IPS-NIHi11 (cell line): ENCODE measurements around the gene AKIRIN1.
"Not testable (repeated sequence)": the region's sequence is repeated elsewhere in the genome, so short reads cannot be mapped to it uniquely, and the experiment has no call there.

Source experiments
- DNase-seq: peaks from one replicate; pipeline ENCODE4 v3.0.0; 2012; ENCODE audit warnings: mixed read lengths, low spot score

Gene AKIRIN1

DNA sequence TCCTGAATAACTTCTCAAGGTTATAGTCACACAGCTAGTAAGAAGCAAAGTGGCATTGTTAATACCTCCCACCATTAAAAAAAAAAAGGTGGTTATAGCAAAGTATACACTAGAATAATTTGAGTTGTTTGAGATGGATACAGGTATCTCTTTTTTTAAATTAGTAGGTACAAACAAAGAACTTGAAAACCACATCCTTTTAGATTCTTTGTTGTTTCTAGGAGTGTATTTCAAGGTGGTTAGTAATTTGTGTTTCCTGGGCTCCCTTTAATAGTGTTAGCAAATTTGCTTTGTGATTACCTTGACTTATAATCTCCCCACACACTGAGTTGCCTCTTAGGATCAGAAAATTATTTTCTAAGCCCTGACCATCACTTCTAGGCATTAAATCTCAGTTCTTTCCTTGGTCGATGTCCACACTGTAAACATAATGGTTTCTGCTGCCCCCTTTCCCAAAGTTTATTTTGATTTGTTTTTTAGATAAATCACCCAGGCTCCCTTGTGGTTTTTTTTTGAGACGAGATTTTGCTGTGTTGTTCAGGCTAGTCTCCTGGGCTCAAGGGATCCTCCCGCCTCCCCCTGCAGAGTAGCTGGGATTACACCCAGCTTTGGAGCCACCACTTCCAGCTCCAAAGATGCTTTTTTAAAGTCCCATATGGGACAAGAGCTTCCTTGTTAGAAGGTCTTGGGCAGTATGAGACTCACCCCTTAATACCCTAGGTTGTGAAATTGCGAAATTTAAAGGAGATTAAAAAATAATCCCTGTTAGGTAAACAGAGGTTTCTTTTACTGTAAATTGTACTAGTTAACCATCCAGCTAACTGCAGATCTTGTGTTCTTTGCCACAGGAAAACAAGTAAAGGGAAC, 6.2 kb downstream of the AKIRIN1 start:
- no peak for DNase-seq

GRCh38 chr1:38997901-38998190, 6.8 kb downstream of the AKIRIN1 start:
- no peak for DNase-seq

- DNase-seq: peak; percentile 14
Measured at GRCh38 chr1:39001516-39002421, 10.7 kb downstream of the AKIRIN1 start.

DNA sequence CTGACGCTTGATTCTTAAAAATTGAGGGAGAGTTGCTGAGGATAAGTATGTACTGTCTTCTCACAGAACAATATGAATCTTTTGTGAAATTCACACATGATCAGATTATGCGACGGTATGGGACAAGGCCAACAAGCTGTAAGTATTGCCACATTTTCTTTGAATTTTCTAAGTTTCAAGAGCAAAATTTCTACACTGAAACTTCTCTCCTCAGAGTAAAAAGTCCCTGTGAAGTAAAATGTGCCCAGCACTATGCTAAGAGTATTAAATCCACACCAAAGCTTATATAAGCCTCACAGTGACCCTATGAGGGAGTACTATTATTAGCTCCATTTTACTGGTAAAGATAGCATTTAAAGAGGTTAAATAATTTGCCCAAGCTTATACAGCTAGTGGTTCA, 12.2 kb downstream of the AKIRIN1 start:
- DNase-seq: no peak

GRCh38 chr1:39003794-39004193, 12.7 kb downstream of the AKIRIN1 start:
- DNase-seq: no peak

DNA sequence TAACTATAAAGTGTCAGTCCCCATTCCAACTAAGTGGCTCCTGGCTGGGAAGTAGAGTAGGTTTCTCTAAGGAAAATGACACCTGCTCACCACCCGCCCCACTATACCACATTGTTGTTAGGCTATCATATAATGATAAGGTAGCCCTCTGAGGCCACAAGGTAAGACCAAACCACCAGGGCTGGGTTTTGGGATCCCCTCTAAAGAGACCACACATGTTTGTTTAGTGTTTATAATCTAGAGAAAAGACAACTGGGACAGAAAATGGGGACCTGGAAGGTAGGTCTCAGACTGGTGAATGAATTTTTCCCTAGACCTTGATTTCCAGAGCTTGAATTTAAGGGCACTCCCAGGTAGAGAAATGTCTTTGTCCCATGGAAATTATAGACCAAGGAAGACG, 15.2 kb downstream of the AKIRIN1 start:
- no peak for DNase-seq

DNA sequence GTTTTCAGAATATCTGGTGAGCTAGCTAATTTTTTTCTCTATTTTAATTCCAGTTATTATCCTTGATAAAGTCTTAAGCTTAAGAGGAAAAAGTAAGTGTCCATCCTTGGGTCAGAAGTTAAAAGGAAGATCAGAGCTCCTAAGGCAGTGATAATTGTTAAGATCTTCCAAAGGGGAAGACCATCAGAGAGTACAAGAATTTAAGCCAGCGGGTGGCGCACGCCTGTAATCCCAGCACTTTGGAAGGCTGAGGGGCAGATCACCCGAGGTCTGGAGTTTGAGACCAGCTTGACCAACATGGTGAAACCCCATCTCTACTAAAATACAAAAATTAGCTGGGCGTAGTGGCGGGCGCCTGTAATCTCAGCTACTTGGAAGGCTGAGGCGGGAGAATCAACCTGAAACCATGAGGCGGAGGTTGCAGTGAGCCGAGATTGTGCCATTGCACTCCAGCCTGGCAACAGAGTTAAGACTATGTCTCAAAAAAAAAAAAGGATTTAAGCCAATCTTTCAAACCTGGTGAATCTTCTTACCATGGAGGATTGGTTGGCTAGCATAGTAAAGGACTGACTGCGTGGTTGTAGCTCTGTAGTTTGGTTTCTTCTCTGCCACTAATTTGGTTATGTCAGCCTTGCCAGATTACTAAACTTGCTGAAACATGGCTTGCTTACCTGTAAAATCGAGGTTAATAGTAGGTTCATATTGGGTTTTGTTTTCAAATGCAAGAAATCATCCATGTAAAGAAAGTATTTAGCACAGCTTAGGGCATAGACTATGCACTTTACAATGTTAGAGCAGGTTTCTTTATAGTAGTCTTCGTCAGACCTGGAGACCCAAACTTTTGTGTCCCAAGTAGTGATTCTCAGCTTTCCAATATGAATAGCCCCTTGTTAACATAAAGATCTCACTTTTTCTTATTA, 15.9 kb downstream of the AKIRIN1 start:
- no peak for DNase-seq

GRCh38 chr1:39014956-39015355, 23.9 kb downstream of the AKIRIN1 start:
- not testable (repeated sequence) for DNase-seq

DNA sequence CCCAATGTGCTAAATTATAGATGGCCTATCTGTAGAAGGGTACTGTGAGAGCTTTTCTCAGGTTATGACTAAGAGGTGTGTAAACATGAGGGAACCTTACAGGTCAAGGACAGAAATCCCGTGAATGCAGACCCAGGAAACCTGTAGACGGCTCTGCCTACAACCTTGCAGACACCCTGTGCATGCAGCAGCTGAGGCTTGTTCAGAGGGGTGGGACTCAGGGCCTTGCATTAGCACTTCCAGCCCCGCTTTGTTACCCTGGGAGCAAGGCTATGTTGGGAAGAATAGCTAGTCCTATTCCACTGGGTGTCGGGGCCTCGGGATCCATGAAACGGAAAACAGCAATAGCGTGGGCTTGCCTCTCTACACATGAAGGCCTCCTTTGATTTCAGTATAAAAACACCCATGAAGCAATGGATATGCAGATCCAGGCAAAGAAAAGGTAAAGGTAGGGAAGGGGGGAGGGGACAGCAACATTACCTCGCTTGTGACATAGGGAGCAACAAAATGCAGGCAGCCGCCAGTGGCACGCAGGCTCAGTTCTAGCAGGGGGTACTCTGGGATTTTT, 25.6 kb downstream of the AKIRIN1 start:
- peak; percentile 33 for DNase-seq

DNA sequence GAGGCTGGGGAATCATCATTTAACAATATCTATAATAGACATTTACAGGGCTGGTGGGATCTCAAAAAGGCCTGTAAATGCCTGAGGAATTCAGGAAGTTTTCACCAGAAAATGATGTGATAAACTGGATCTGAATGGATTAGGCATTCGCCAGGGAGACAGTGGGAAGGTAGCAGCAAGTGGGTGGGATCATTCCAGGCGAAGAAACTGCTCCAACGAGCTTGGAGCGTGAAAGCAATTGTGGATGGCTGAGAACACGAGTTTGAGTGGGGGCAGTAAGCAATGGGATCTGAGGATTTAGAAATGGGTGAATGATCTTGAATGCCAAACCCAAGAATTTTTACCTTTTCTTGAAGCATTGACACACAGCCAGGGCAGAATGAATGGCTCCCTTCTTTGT, 26.2 kb downstream of the AKIRIN1 start:
- no peak for DNase-seq

- not testable (repeated sequence) for DNase-seq
Measured at GRCh38 chr1:39020494-39020893, 29.4 kb downstream of the AKIRIN1 start.

- no peak for DNase-seq
Measured at GRCh38 chr1:39021426-39021825, 30.4 kb downstream of the AKIRIN1 start.

DNA sequence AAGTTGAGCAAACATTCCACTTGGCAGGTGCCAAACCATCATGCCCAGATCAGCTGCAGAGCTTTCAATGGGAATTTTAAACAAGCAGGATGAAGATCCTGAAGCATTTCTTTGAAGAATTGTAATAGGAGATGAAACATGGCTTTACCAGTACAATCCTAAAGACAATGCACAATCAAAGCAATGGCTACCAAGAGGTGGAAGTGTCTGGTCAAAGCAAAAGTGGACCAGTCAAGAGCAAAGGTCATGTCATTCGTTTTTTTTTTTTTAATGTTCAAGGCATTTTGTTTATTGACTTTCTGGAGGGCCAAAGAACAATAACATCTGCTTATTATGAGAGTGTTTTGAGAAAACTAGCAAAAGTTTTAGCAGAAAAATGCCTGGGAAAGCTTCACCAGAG, 32.1 kb downstream of the AKIRIN1 start:
- DNase-seq: no peak

- DNase-seq: peak; percentile 82
Measured at GRCh38 chr1:39026051-39026865, 35.2 kb downstream of the AKIRIN1 start, which contains the start of gene NDUFS5. Gene NDUFS5, plus strand, starts transcription at chr1:39026350. Its CDS starts 2,375 bp downstream, at chr1:39028725.

DNA sequence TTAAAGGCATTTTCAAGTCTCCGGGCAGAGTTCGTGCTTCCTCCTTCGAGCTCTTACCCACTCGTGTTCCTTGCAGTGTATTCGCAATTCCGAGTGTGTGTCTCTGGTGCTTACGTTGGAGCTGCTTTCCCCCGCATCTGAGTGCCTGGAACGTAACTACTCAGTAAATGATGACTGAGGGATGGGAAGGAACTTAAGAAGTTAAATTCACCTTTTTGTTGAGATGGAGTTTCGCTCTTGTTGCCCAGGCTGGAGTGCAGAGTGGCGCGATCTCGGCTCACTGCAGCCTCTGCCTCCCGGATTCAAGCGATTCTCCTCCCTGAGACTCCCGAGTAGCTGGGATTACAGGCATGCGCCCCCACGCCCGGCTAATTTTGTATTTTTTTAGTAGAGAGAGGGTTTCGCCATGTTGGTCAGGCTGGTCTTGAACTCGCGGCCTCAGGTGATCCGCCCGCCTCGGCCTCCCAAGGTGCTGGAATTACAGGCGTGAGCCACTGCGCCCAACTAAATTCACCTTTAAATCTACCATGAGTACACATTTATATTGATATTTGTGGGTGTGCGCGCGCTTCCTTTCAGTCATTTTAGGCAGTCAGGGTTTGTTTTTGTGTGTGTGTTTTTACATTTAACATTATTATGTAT, 35.9 kb downstream of the AKIRIN1 start:
- no peak for DNase-seq

GRCh38 chr1:39034114-39034654, 43.1 kb downstream of the AKIRIN1 start:
- no peak for DNase-seq

DNA sequence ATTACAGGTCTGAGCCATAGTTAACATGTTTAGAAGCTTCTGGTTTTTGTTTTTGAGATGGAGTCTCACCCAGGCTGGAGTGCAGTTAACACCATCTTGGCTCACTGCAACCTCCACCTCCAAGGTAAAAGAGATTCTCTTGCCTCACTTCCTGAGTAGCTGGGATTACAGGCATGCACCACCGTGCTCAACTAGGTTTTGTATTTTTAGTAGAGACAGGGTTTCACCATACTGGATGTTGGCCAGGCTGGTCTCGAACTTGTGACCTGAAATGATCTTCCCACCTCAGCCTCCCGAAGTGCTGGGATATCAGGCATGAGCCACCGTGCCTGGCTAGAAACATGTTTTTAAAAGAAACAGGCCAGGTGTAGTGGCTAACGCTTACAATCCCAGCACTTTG, 45.6 kb downstream of the AKIRIN1 start:
- no peak for DNase-seq

GRCh38 chr1:39043513-39043912, 52.4 kb downstream of the AKIRIN1 start:
- no peak for DNase-seq

DNA sequence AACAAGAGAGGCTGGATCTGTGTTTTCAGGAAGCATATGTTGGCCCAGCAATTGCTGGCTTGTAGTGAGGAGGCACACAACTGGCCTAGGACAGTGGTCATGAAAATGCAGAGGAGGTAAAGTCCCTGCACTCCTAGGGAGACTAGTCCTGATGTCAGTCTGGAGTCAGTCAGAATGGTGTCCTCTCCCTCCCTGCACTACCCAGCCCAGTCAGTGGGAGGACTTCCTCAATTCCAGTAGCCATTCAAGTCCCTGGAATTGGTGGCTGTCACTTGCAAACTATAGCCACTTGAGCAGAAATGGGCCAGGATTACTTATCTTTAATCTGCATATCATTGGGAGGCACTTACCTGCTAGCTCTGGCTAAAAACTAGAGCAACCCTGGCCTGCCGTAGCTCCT, 53.7 kb downstream of the AKIRIN1 start:
- no peak for DNase-seq

DNA sequence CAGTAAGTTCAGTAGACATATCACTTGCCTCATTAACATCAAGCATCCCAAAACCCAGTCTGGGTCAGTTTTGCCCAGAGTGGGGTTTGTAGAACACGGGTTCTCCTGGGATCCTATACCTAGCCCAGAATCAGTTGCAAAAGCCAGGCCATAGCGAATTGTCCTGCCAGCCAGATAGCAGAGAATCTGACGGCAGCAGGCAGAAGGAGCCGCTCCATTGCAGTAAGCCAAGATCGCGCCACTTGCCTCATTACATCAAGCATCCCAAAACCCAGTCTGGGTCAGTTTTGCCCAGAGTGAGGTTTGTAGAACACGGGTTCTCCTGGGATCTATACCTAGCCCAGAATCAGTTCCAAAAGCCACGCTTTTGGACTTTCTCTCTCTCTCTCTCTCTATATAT, 54.2 kb downstream of the AKIRIN1 start:
- DNase-seq: no peak
